HG02798 (cell line): ENCODE measurements around the gene GRPEL1.
"Not testable (repeated sequence)": the region's sequence is repeated elsewhere in the genome, so short reads cannot be mapped to it uniquely, and the experiment has no call there.

Source experiments
- ATAC-seq: cut with Tn5 transposase; IDR thresholded peaks from one replicate; pipeline ENCODE4 v1.9.1; 2021; ENCODE audit warnings: mild to moderate bottlenecking; ENCODE audit not compliant: unreplicated experiment, poor library complexity

Gene GRPEL1

GRCh38 chr4:7067452-7068278 is at the start of gene GRPEL1:
TSS of gene GRPEL1 (minus strand) at chr4:7068064. CDS start at chr4:7068032, 32 bp downstream.
- ATAC-seq, result peak; percentile 94

DNA sequence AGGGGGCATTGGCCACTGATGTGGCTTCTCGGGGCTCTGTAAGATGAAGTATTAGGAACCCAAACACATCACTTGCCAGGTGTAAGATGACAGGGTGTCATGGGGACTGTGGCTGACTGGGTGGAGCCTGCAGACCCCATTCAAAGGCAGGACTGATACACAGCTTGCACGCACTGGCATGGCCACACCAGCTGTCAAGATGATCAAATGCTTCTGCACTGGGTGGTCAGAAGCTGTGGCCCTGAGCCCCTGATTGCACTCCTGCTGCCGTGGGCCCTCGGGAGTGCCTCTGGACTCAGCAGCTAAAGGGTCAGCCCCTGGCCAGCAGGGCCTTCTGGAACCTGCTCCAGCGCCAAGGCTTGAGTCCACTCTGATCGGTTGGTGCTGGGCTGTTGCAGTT is 48.8 kb upstream of the GRPEL1 start:
- no peak for ATAC-seq

DNA sequence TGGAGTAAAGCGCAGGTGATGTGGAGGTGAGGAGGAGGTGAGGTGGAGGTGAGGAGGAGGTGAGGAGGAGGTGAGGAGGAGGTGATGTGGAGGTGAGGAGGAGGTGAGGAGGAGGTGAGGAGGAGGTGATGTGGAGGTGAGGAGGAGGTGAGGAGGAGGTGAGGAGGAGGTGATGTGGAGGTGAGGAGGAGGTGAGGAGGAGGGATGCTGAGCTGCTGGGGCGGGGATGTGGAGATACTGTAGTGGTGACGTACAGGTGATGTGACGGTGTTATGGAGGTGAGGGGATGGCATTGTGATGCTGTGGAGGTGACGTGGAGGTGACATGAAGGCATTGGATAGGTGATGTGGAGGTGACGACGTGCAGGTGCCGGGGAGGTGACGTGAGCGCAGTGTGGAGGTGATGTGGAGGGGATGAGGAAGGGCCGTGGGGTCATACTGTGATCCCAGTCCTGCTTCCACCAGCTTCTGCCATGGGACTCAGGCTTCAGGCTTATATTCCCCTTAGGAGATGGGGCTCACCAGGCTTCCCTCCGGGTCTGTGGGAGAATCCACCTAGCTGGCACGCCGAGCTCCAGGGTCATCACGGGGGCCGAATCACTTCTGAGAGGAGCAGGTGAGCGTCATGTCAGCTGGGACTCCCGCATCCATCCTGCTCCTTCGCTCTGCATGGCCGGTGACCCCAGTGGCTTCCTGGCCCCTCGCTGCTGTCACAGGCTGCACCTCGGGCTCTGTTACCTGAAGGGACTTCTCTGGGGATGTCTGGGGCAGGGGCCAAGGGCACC is 47.9 kb upstream of the GRPEL1 start:
- ATAC-seq, result no peak

GRCh38 chr4:7112656-7113055 is 44.8 kb upstream of the GRPEL1 start:
- ATAC-seq, result no peak

DNA sequence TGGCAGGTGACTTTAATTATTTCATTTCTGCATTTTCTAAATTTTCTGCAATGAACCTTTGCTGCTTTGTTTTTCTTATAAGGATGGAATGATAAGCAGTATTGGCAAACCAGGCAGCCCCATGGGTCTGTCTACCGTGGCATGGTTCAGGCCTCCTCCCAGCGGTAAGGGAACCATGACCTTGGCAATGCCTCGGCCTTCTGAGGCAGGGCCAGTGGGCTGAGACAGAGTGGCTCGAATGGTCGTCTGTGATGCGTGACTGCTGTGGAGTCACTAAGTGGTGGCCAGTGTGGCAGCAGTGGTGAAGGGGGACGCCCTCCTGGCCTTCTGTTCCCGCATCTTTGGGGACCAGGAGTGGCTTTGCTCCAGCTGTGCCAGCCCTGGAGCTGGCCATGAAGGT is 43.6 kb upstream of the GRPEL1 start:
- no peak for ATAC-seq

- no peak for ATAC-seq
Observed at GRCh38 chr4:7110546-7110945, 42.7 kb upstream of the GRPEL1 start.

DNA sequence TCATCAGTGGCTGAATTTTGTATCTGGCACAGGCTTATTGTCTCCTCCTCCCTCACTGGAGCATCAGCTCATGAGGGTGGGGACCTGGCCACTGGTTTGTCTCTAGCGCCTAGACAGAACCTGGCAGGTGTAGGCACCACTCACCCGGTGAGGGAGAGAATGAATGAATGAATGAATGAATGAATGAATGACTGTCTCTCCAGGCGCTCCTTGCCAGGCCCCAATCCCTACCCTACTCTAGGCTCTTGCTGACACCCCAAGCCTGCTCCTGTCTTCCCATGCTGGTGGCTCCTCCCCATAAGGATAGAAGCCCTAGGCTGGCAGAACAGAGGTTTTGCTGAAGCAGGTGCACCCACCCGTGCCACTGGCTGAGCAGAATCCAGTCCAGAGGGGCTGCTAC is 41.3 kb upstream of the GRPEL1 start:
- ATAC-seq, result no peak

- ATAC-seq, result no peak
Observed at GRCh38 chr4:7108660-7109059, 40.8 kb upstream of the GRPEL1 start.

DNA sequence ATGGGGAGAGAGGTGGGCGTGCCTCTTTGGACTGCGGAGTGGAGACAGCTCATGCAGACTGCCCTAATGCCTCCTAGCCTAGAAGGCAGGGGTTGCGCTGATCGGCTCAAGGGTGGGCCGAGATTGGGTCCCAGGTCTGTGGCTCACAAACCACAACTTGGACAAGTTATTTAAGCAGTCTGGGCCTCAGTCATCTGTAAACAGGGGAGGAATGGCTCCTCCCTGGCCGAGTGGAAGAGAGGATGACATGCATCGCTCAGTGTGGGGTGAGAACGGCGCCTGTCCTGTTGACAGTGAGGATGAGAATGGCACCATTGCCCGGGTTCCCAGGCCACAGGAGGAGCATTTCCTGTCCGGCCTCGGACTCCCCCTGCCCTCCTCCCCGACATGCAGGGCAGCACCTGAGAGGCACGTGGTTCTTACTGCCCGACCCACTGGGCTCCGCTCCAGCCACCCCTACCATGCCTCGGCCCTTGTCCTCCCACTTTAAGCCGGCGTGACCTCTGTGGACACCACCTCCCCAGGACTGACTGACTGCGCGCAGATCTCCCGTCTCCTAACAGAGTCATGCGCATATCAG is 40.3 kb upstream of the GRPEL1 start:
- ATAC-seq, result no peak

- ATAC-seq, result no peak
Observed at GRCh38 chr4:7107166-7107905, 39.5 kb upstream of the GRPEL1 start.

- ATAC-seq, result no peak
Observed at GRCh38 chr4:7105276-7105675, 37.4 kb upstream of the GRPEL1 start.

DNA sequence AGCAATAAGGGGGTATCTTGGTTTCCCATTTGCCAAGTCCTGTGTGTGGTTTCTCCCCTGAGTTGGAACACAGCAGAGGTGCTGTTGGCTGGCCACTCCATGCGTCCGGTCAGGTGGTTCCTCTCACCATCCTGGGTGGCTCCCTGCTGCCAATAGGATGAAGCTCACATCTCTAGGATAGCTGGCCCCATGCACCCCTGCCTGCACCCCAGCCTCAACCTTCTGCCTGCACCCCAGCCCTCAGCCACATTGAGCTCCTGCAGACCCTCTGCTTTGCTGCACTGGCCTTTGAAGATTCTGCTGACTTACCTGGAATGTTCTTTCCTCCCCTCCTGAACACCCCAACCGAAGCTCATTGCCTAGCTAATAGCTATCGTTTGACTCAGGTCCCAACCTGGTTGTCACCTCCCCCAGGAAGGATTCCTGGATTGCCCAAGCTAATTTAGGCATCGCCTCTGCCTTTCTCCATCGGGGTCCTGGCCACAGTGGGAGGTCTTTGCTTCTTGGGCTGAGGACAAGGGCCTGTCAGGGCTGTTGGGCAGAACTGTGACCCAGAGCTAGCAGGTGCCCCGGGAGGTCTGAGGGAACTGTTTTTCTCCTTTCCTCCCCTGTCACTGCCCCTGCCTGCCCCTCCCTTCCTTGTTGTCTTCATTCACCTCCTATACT is 36.6 kb upstream of the GRPEL1 start:
- no peak for ATAC-seq

DNA sequence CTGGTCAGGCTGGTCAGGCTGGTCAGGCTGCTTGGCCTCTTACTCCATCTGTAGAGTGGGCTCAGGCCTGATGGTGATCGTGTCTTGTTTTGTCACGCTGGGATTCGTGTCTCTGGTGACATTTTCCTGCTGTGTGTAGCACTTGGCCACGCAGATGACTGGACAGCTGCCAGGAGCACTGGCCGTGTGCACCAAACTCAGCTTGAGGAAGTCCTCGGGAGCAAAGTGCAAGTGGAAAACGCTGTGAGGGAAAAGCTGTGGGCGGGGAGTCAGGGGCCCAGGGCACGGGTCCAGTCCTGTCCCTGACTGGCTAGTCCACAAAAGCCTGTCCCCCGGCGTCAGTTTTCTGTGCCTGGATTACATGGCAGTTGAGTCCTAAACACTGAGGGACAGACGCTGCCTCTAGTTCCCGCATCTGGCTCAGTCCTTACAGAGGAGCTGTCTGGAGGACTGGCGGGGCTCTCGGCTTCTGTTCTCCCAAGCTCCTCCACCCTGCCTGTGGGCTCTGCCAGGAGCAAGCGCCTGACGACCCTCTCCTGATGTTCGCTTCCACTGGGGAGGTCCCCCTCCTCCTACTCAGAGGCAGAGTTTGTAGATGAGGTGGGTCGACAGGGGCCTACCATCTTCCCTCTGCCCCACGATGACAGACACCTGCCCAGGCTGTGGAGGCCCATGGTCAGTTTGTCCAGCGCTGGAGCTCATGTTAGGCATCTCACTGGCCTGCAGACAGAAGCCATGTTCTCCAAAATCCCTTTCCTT is 35.9 kb upstream of the GRPEL1 start:
- ATAC-seq, result no peak

- ATAC-seq, result peak; percentile 82
Observed at GRCh38 chr4:7103031-7103606, 35.3 kb upstream of the GRPEL1 start.

DNA sequence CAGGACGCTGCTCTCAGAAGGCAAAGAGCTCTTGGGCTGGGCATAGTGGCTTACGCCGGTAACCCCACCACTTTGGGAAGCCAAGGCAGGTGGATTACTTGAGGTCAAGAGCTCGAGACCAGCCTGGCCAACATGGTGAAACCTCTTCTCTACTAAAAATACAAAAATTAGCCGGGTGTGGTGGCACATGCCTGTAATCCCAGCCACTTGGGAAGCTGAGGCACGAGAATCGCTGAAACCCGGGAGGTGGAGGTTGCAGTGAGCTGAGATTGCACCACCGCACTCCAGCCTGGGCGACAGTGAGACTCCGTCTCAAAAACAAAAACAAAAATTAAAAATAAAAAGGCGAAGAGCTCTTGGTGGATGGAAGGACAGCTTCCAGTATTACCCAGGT is 34.6 kb upstream of the GRPEL1 start:
- not testable (repeated sequence) for ATAC-seq

GRCh38 chr4:7101692-7102515 is 34.0 kb upstream of the GRPEL1 start:
- ATAC-seq, result peak; percentile 68

DNA sequence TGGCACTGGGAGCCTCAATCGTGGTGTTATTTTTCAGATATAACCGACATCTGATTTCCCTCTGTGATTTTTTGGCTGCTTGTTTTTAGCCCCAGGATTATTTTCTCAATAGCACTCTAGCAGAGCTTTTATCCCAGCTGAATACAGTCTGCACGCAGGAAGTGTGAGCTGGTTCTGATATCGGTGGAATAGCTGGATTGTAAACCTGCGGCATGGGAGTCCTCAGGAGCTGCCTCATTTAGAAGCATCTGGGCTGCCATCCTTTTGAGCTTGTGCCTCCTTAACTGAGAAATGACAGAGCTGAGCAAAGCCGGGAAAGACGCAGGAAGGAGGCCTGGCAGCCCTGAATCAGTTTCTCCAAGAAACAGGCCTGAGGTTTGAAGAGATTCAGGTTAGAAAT is 28.4 kb upstream of the GRPEL1 start:
- ATAC-seq, result no peak

DNA sequence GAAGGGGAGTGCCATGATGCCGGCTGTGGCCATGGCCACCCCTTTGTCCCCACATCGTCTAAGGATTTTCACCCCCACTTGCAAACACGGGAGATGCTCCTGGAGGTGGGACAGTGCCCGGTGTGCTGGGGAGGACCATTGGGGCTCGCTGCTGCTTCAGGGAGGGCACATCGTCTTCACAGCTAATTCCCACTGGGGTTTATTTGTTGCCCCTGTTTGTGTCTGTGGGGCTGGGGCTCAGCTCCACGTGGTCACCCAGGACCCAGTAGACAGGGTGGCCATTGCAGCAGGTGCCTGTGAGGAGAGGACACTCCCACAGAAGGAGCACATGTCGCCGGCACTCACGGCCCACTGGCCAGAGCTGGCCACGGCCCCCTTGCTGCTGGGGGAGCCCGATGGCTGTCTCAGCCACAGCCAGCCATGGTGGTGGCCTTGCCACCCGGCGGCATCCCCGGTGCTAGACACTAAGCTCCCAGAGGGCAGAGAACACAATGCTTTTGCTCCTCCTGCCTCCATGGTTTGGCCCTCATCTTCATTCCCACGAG is 27.8 kb upstream of the GRPEL1 start:
- no peak for ATAC-seq
